Esophagus squamous epithelium (tissue), 4 donors: ENCODE data around the gene C4orf51.

Experiments
- POLR2A ChIP-seq, 4 donors: fragments of 450-650 bp; IDR thresholded peaks; one replicate each; pipeline ENCODE4 v1.6.1; 2017; ENCODE audit warnings: antibody characterized with exemption in 4 of 4, mild to moderate bottlenecking in 4 of 4, moderate library complexity in 3 of 4
- TF ChIP-seq, protein P1 (sequence below), 6 experiments: fragments of 450-650 bp in 4 of 6; fragments of 200-600 bp in 2 of 6; sonication (generic) in 2 of 6; IDR thresholded peaks; one replicate each; pipeline ENCODE4 v1.5.1; 2016 to 2019; ENCODE audit warnings: antibody characterized with exemption in 6 of 6, mild to moderate bottlenecking in 4 of 6, moderate library complexity in 4 of 6

DNA sequence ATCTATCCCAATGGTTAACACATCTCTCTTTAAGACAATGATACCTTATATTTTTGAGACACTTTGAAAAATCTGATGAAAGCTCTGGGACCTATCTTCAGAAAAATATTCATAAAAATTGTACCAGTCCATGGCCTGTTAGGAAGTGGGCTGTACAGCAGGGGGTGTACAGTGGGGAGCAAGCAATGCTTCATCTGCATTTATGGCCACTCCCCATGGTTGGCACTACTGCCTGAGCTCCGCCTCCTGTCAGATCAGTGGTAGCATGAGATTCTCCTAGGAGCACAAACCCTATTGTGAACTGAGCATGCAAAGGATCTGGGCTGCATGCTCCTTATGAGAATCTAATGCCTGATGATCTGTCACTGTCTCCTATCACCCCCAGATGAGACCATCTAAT lies 42.6 kb downstream of the C4orf51 start:
- TF ChIP-seq, protein P1, sequence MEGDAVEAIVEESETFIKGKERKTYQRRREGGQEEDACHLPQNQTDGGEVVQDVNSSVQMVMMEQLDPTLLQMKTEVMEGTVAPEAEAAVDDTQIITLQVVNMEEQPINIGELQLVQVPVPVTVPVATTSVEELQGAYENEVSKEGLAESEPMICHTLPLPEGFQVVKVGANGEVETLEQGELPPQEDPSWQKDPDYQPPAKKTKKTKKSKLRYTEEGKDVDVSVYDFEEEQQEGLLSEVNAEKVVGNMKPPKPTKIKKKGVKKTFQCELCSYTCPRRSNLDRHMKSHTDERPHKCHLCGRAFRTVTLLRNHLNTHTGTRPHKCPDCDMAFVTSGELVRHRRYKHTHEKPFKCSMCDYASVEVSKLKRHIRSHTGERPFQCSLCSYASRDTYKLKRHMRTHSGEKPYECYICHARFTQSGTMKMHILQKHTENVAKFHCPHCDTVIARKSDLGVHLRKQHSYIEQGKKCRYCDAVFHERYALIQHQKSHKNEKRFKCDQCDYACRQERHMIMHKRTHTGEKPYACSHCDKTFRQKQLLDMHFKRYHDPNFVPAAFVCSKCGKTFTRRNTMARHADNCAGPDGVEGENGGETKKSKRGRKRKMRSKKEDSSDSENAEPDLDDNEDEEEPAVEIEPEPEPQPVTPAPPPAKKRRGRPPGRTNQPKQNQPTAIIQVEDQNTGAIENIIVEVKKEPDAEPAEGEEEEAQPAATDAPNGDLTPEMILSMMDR (IDR thresholded peaks at IDR 0.05) = no peak
- no peak for TF ChIP-seq POLR2A (IDR thresholded peaks at IDR 0.05)
